Spleen (tissue), 11 donors: ENCODE measurements around the gene CHRDL2. TPM values are rescaled to one million over a fixed set of nuclear protein-coding genes. Genes with fewer than 3 reads are reported as not detected.
A peak's percentile ranks its signal among the peaks of the same experiment; 100 is the strongest.

Experiments used
- DNase-seq: peaks from one replicate; pipeline ENCODE4 v3.0.0-alpha.2; 2020
- H3K27ac ChIP-seq, 8 donors: fragments of 200-600 bp; sonication (generic) in 7 of 8; 1 replicate in 4 of 8; 2 replicates in 4 of 8; pipeline versions ENCODE4 v1.5.0 to v1.8.0; 2016 to 2021; ENCODE audit warnings: inconsistent platforms in 4 of 8, mild to moderate bottlenecking in 4 of 8, moderate library complexity in 1 of 8
- H3K27me3 ChIP-seq, 7 donors: fragments of 200-600 bp; sonication (generic) in 6 of 7; replicated peaks in 1 of 7; 1 replicate in 4 of 7; 2 replicates in 3 of 7; pipeline versions ENCODE4 v1.5.0 to v1.8.0; 2016 to 2021; ENCODE audit warnings: inconsistent platforms in 3 of 7, mild to moderate bottlenecking in 1 of 7
- H3K36me3 ChIP-seq, 6 donors: fragments of 200-600 bp; sonication (generic) in 5 of 6; 1 replicate in 4 of 6; 2 replicates in 2 of 6; pipeline versions ENCODE4 v1.5.0 to v1.8.0; 2016 to 2021; ENCODE audit warnings: inconsistent platforms in 2 of 6
- H3K4me1 ChIP-seq, 6 donors: fragments of 200-600 bp; sonication (generic) in 5 of 6; 1 replicate in 3 of 6; 2 replicates in 3 of 6; pipeline versions ENCODE4 v1.5.0 to v1.8.0; 2016 to 2021; ENCODE audit warnings: inconsistent platforms in 3 of 6
- H3K4me3 ChIP-seq, 8 donors: fragments of 200-600 bp; sonication (generic) in 7 of 8; 1 replicate in 4 of 8; 2 replicates in 4 of 8; pipeline versions ENCODE4 v1.5.0 to v1.8.0; 2016 to 2021; ENCODE audit warnings: inconsistent platforms in 4 of 8, mild to moderate bottlenecking in 4 of 8, moderate library complexity in 2 of 8
- H3K9me3 ChIP-seq, 8 donors: fragments of 200-600 bp; sonication (generic) in 7 of 8; 1 replicate in 4 of 8; 2 replicates in 4 of 8; pipeline versions ENCODE4 v1.5.0 to v1.8.0; 2016 to 2021; ENCODE audit warnings: inconsistent platforms in 4 of 8
- POLR2A ChIP-seq, 3 donors: fragments of 450-650 bp; IDR thresholded peaks; one replicate each; pipeline ENCODE4 v1.5.1; 2017; ENCODE audit warnings: antibody characterized with exemption in 3 of 3, mild to moderate bottlenecking in 1 of 3
- POLR2AphosphoS5 ChIP-seq, 3 donors: sonication (generic); formaldehyde crosslinking; IDR thresholded peaks; one replicate each; pipeline ENCODE4 v1.5.1; 2017; ENCODE audit warnings: antibody characterized with exemption in 3 of 3
- WGBS, 5 donors: extraction: QIAGEN DNeasy Blood & Tissue Kit in 3 of 5; methylation state at CpG; one replicate each; pipeline versions ENCODE4 v1.1.5 to v1.1.7; 2013 to 2018; 5-methylcytosine and 5-hydroxymethylcytosine counted together
- intact Hi-C: fragments of 100-400 bp; cut with DNase I; formaldehyde crosslinking; loops from one replicate; pipeline ENCODE4 v1.15.0; 2023; ENCODE audit warnings: low total_unique reads
- polyA plus RNA-seq, 3 donors: library from polyadenylated mRNA; stranded (reverse); fragments of 200-250 nt; gene quantifications; one replicate each; pipeline ENCODE4 v1.2.1, GENCODE V29; 2013
- total RNA-seq, 7 donors: library from RNA; depleted of rRNA in 3 of 7; stranded (reverse); fragments of >200 nt in 3 of 7; fragmentation: NEBNext Ultra II Directional in 4 of 7; extraction: Animal tissue kit (Norgen Biotek cat#: 25700) in 4 of 7; gene quantifications; one replicate each; pipeline versions ENCODE4 v1.1.0 to v1.2.1, GENCODE V29; 2016 to 2021
- TF ChIP-seq, protein P1 (sequence below), 11 experiments: fragments of 200-600 bp in 7 of 11; fragments of 450-650 bp in 4 of 11; sonication (generic) in 4 of 11; IDR thresholded peaks in 8 of 11; conservative IDR thresholded peaks in 3 of 11; 1 replicate in 7 of 11; 2 replicates in 4 of 11; pipeline versions ENCODE4 v1.4.0 to v1.8.0; 2016 to 2021; ENCODE audit warnings: antibody characterized with exemption in 11 of 11, inconsistent platforms in 4 of 11, mild to moderate bottlenecking in 1 of 11
- donor health status: healthy with polysubstance abuse.
- donor health status: DM: no; HTN: no; CAD: no; lungs with moderate emphysema.
- donor health status: DM: no; HTN: no; CAD: no.
- donor health status: Bipolar disorder and iron deficiency.
- donor health status: healthy.
- donor health status: DM: no; HTN: no; CAD: no.
- donor health status: DM: yes; HTN: yes; CAD: no.

The CHRDL2 gene
- total and polyA plus RNA-seq, 10 donors = 0.24 to 2.2 (median 1.5) TPM; not detected in 5

DNA sequence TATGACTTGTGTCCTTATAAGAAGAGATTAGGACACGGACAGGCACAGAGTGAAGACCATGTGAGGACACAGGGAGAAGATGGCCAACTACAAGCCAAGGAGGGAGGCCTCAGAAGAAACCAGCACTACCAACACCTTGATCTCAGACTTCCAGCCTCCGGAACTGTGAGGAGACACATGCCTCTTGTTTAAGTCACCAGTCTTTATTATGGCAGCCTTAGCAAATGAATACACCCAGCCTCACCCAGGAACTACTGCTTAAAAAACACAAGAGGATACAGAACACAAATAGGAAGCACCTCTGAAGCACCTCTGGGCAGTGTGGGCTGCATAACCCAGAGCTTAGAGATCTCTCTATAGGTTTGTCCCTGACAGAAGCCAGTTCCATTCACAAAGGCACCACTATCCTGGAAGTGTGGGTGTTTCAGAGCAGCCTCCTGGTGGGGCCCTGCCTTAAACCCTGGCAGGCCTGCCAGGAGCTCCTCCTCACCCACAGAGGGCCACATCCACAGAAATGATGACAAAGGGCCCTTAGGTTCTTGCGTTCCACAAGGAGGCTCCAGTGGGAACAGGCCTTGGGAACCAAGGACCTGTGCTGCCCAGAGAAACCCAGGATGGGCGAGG, 58.8 kb downstream of the CHRDL2 start:
- 62 to 84% (median 78%) methylated on average over 4 of the region's 4 CpGs for WGBS, 5 donors
- no peak overlapping the region for H3K4me3 ChIP-seq
- no peaks in the 10 kb centered on the region for H3K9me3 ChIP-seq
- intact Hi-C loops = no loop called here
- DNase-seq = no peak
- no peaks in the 10 kb centered on the region for H3K27me3 ChIP-seq
- TF ChIP-seq, protein P1, sequence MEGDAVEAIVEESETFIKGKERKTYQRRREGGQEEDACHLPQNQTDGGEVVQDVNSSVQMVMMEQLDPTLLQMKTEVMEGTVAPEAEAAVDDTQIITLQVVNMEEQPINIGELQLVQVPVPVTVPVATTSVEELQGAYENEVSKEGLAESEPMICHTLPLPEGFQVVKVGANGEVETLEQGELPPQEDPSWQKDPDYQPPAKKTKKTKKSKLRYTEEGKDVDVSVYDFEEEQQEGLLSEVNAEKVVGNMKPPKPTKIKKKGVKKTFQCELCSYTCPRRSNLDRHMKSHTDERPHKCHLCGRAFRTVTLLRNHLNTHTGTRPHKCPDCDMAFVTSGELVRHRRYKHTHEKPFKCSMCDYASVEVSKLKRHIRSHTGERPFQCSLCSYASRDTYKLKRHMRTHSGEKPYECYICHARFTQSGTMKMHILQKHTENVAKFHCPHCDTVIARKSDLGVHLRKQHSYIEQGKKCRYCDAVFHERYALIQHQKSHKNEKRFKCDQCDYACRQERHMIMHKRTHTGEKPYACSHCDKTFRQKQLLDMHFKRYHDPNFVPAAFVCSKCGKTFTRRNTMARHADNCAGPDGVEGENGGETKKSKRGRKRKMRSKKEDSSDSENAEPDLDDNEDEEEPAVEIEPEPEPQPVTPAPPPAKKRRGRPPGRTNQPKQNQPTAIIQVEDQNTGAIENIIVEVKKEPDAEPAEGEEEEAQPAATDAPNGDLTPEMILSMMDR (IDR thresholded peaks at IDR 0.05 in 8 of 11, conservative IDR thresholded peaks at IDR 0.05 in 3 of 11) = no peak
- TF ChIP-seq POLR2A (IDR thresholded peaks at IDR 0.05) (no peak), POLR2AphosphoS5 (IDR thresholded peaks at IDR 0.05) (no peak)
- H3K27ac ChIP-seq = peak overlapping the region; percentile 11 to 71 (median 55)
- peaks cover 0 to 19% (median 7%) of the 10 kb centered on the region in 6 donors for H3K4me1 ChIP-seq
- no peaks in the 10 kb centered on the region for H3K36me3 ChIP-seq

DNA sequence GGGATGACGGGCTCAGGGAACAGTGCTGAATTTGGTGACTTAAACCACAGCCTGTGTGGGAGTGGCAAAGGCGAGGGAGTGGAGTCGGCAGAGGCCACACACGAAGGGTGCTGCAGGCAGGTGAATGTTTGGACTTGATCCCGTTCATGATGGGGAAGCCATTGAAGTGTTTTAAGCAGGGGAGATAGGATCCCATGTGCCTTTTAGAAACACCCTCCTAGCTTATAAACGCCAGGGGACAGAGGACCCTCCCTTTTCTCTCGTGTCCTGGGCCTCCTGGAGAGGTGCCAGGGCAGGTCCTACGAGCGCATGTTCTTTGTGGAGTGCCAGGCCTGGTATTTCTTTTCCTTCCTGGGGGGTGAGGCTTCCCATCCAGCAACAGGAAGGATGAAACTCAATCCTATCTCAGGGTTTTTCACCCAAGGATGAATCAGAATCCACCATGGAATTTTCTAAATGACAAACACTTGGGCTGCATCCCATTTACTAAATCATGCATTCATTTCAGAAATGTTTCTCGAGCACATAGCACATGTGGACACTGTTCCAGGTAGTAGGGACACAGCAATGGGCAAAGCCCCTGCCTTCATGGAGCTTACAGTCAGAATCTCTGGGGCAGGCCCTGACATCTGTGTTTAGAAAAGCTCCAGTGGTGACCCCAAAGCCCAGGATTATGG, 59.6 kb downstream of the CHRDL2 start:
- no peaks in the 10 kb centered on the region for H3K9me3 ChIP-seq
- intact Hi-C loops = no loop called here
- WGBS, 5 donors = 81 to 91% (median 84%) methylated on average over 10 of the region's 10 CpGs
- peak overlapping the region in 3 of 8 donors; percentile 55 to 71 (median 68) for H3K27ac ChIP-seq
- peaks cover 0 to 19% (median 7%) of the 10 kb centered on the region in 6 donors for H3K4me1 ChIP-seq
- DNase-seq = no peak
- no peaks in the 10 kb centered on the region for H3K36me3 ChIP-seq
- no peaks in the 10 kb centered on the region for H3K27me3 ChIP-seq
- TF ChIP-seq POLR2AphosphoS5 (IDR thresholded peaks at IDR 0.05) = no peak
- no peak overlapping the region for H3K4me3 ChIP-seq

DNA sequence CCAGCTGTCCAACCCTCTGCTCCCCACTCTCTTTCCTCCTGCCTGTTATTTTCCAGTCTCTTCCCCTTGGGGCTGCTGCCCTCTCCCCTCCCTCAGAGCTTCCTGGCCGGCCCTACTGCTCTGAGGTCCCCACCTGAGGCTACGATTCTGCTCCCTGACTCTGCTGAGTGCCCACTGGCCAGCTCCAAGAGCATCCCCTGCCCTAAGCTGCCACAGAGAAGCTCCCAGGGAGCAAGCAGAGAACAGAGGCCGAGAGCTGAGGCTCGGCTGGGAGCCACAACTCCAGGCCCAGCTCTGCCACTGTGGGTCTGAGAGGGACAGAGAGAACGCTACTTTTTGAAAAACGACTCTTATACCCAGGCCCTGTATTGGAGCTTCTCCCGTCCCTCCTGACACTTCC, 61.1 kb downstream of the CHRDL2 start:
- DNase-seq = no peak
- 90 to 99% (median 94%) methylated on average over 7 of the region's 7 CpGs for WGBS, 5 donors

DNA sequence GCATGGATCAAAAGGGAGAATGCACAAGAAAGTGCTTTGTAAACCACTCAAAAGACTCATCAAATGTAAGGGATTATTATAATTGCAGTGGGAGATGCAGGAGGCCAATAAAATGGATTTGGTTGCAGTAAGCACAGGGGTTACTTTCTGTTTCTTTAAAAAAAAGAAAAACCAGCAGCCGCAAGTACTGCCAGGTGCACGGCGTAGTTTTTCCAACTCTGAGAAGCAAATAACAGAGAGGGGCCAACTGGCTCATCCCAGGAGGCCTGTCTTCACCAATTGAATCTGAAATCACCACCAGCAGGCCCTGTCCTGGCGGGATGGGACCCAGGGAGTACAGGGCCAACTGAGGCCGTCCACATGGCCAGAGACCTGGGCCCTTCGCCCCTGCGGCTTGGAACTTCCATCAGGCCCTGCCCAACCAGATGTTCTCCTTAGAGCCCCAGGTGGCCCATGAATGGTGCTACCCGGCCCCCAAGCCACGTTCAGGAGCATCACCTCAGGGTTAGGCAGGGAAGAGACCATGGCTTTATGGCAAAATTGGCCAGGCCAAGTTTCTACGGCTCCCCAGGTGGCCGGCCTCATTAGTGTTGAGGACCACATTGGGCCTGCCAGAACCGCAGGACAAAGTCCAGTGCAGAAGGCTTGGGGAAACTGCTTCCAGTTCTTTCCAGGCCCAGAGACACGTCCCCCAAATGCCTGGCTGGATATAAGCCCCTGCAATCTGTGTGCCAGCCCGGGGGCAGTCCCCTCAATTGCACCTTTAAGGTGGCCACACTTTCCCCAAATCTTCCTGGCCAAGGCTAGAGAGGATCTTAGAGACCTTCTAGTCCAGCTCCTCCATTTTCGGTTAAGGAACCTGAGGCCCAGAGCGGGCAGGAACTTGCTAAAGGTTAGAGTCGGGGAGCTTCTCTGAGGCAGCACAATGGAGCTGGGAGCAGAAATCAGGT, 61.7 kb downstream of the CHRDL2 start:
- 92 to 96% (median 95%) methylated on average over 11 to 17 of the region's 17 CpGs for WGBS, 5 donors
- H3K36me3 ChIP-seq = no peaks in the 10 kb centered on the region
- DNase-seq = no peak
- no peak for TF ChIP-seq POLR2A (IDR thresholded peaks at IDR 0.05)
- no peak for TF ChIP-seq POLR2AphosphoS5 (IDR thresholded peaks at IDR 0.05)
- TF ChIP-seq, protein P1 (IDR thresholded peaks at IDR 0.05 in 8 of 11, conservative IDR thresholded peaks at IDR 0.05 in 3 of 11) = no peak
- no peaks in the 10 kb centered on the region for H3K9me3 ChIP-seq
- intact Hi-C loops = no loop called here
- H3K4me3 ChIP-seq = no peak overlapping the region
- no peak overlapping the region for H3K27ac ChIP-seq
- H3K27me3 ChIP-seq = no peaks in the 10 kb centered on the region
- H3K4me1 ChIP-seq = peaks cover 0 to 19% (median 7%) of the 10 kb centered on the region in 6 donors

More for the DNA sequence above, 61.1 kb downstream of the CHRDL2 start:
- H3K4me3 ChIP-seq = no peak overlapping the region
- peaks cover 0 to 19% (median 7%) of the 10 kb centered on the region in 6 donors for H3K4me1 ChIP-seq
- no peaks in the 10 kb centered on the region for H3K27me3 ChIP-seq
- no peak overlapping the region for H3K27ac ChIP-seq
- no peaks in the 10 kb centered on the region for H3K9me3 ChIP-seq
- intact Hi-C loops = no loop called here
- H3K36me3 ChIP-seq = no peaks in the 10 kb centered on the region
- TF ChIP-seq, protein P1 (IDR thresholded peaks at IDR 0.05 in 8 of 11, conservative IDR thresholded peaks at IDR 0.05 in 3 of 11) = no peak
- TF ChIP-seq POLR2AphosphoS5 (IDR thresholded peaks at IDR 0.05) (no peak), POLR2A (IDR thresholded peaks at IDR 0.05) (no peak)
